Measurements from ENCODE around the gene CORO1C. TPM values are rescaled to one million over a fixed set of nuclear protein-coding genes. Genes with fewer than 3 reads are reported as not detected.

The CORO1C gene
- total RNA-seq, 1 donor from 2014 or later, result 59.6 TPM

- TF ChIP-seq CTCF (IDR thresholded peaks at IDR 0.05; ENCODE audit: borderline replicate concordance), result no peak
- no peaks in the 10 kb centered on the region for H3K27me3 ChIP-seq (ENCODE audit: low read depth)
- H3K4me1 ChIP-seq, result peaks cover 55% of the 10 kb centered on the region
- H3K36me3 ChIP-seq, result peaks cover 23% of the 10 kb centered on the region
- DNase-seq, result no peak
- H3K9me3 ChIP-seq (replicated peaks), result no peaks in the 10 kb centered on the region
- no peak overlapping the region for H3K27ac ChIP-seq (replicated peaks)
- H3K4me3 ChIP-seq, result no peak overlapping the region
- intact Hi-C loops (cut with micrococcal nuclease), result no loop called here
These were observed 52.1 kb downstream of the CORO1C start for GRCh38 chr12:108679106-108679681.

- no peaks in the 10 kb centered on the region for H3K27me3 ChIP-seq (ENCODE audit: low read depth)
These were observed 53.1 kb downstream of the CORO1C start for GRCh38 chr12:108678104-108678730.

GRCh38 chr12:108677381-108677780, 53.9 kb downstream of the CORO1C start:
- no peaks in the 10 kb centered on the region for H3K9me3 ChIP-seq (replicated peaks)
- no peak for DNase-seq
- no peak for TF ChIP-seq CTCF (IDR thresholded peaks at IDR 0.05; ENCODE audit: borderline replicate concordance)
- H3K27me3 ChIP-seq (ENCODE audit: low read depth), result no peaks in the 10 kb centered on the region
- no peak overlapping the region for H3K27ac ChIP-seq (replicated peaks)
- H3K4me3 ChIP-seq, result no peak overlapping the region
- H3K36me3 ChIP-seq, result peaks cover 34% of the 10 kb centered on the region
- intact Hi-C loops (cut with micrococcal nuclease), result no loop called here
- peaks cover 48% of the 10 kb centered on the region for H3K4me1 ChIP-seq

More at GRCh38 chr12:108678104-108678730, 53.1 kb downstream of the CORO1C start:
- Histone ChIP-seq H3K36me3 (peaks cover 28% of the 10 kb centered on the region), H3K27ac (replicated peaks) (peak overlapping the region; percentile 4), H3K9me3 (replicated peaks) (no peaks in the 10 kb centered on the region), H3K4me3 (no peak overlapping the region), H3K4me1 (peaks cover 48% of the 10 kb centered on the region)
- intact Hi-C loops (cut with micrococcal nuclease), result no loop called here
- TF ChIP-seq CTCF (IDR thresholded peaks at IDR 0.05; ENCODE audit: borderline replicate concordance), result no peak
- no peak for DNase-seq

GRCh38 chr12:108676707-108677106, 54.6 kb downstream of the CORO1C start:
- H3K4me1 ChIP-seq, result peaks cover 43% of the 10 kb centered on the region

GRCh38 chr12:108675792-108676191, 55.5 kb downstream of the CORO1C start:
- Histone ChIP-seq H3K36me3 (peaks cover 39% of the 10 kb centered on the region), H3K4me1 (peaks cover 42% of the 10 kb centered on the region), H3K9me3 (replicated peaks) (no peaks in the 10 kb centered on the region), H3K27me3 (ENCODE audit: low read depth) (no peaks in the 10 kb centered on the region), H3K27ac (replicated peaks) (no peak overlapping the region), H3K4me3 (no peak overlapping the region)
- DNase-seq, result no peak
- TF ChIP-seq CTCF (IDR thresholded peaks at IDR 0.05; ENCODE audit: borderline replicate concordance), result no peak
- intact Hi-C loops (cut with micrococcal nuclease), result no loop called here

More at GRCh38 chr12:108676707-108677106, 54.6 kb downstream of the CORO1C start:
- no peak overlapping the region for H3K4me3 ChIP-seq
- intact Hi-C loops (cut with micrococcal nuclease), result no loop called here
- TF ChIP-seq CTCF (IDR thresholded peaks at IDR 0.05; ENCODE audit: borderline replicate concordance), result no peak
- DNase-seq, result no peak
- H3K27me3 ChIP-seq (ENCODE audit: low read depth), result no peaks in the 10 kb centered on the region
- peaks cover 39% of the 10 kb centered on the region for H3K36me3 ChIP-seq
- no peaks in the 10 kb centered on the region for H3K9me3 ChIP-seq (replicated peaks)
- H3K27ac ChIP-seq (replicated peaks), result no peak overlapping the region
